GM23338 (cell line): ENCODE data around the gene KLF7.

ENCODE experiments used
- CREB1 ChIP-seq: fragments of 250-450 bp; sonication (Bioruptor Pico); IDR thresholded peaks from 2 replicates; pipeline ENCODE4 v1.5.0; 2020; ENCODE audit warnings: low read depth, mild to moderate bottlenecking, moderate library complexity
- CTCF ChIP-seq, 2 experiments: fragments of 200-600 bp in 1 of 2; sonication (generic) in 1 of 2; conservative IDR thresholded peaks; 2 replicates each; pipeline versions ENCODE4 v1.5.1 to v1.6.1; 2016 to 2017; ENCODE audit warnings: antibody characterized with exemption in 2 of 2, low read depth in 2 of 2, mild to moderate bottlenecking in 2 of 2, moderate library complexity in 1 of 2
- ETS1 ChIP-seq: IDR thresholded peaks from 2 replicates; pipeline ENCODE4 v1.6.1; 2016; ENCODE audit warnings: antibody characterized with exemption
- EZH2 ChIP-seq: fragments of 200-600 bp; sonication (generic); IDR thresholded peaks from one replicate; pipeline ENCODE4 v1.8.0; 2017; ENCODE audit warnings: antibody characterized with exemption, mild to moderate bottlenecking, low read depth; ENCODE audit not compliant: unreplicated experiment
- EZH2phosphoT487 ChIP-seq: fragments of 200-600 bp; sonication (generic); IDR thresholded peaks from one replicate; pipeline ENCODE4 v1.8.1; 2018; ENCODE audit warnings: antibody characterized with exemption; ENCODE audit not compliant: unreplicated experiment
- JUNB ChIP-seq: IDR thresholded peaks from one replicate; pipeline ENCODE4 v1.6.1; 2016; ENCODE audit warnings: antibody characterized with exemption; ENCODE audit not compliant: unreplicated experiment
- POLR2AphosphoS5 ChIP-seq: IDR thresholded peaks from 2 replicates; pipeline ENCODE4 v1.6.1; 2016; ENCODE audit warnings: antibody characterized with exemption, low read depth
- REST ChIP-seq: IDR thresholded peaks from one replicate; pipeline ENCODE4 v1.6.1; 2018; ENCODE audit warnings: antibody characterized with exemption; ENCODE audit not compliant: unreplicated experiment
- ZNF114 ChIP-seq: fragments of 250-450 bp; sonication (Bioruptor Pico); IDR thresholded peaks from 2 replicates; pipeline ENCODE4 v1.5.0; 2020; ENCODE audit warnings: mild to moderate bottlenecking, moderate library complexity
- ZNF331 ChIP-seq: fragments of 250-450 bp; sonication (Bioruptor Pico); IDR thresholded peaks from 2 replicates; pipeline ENCODE4 v1.5.0; 2020; ENCODE audit warnings: low read depth, mild to moderate bottlenecking, moderate library complexity

- 0 out of 4 replicates have a peak, but pooled peaks of 1 of the 2 experiments have one; percentile 10 for TF ChIP-seq CTCF (conservative IDR thresholded peaks at IDR 0.05; ENCODE audit: low read depth in 2 of 2)
- no peak for TF ChIP-seq POLR2AphosphoS5
- TF ChIP-seq EZH2, result no peak
- no peak for TF ChIP-seq REST
- no peak for TF ChIP-seq EZH2phosphoT487
- no peak for TF ChIP-seq ZNF114 (CRISPR knock-in tag)
- TF ChIP-seq ZNF331 (CRISPR knock-in tag), result no peak
- TF ChIP-seq ETS1, result no peak
- no peak for TF ChIP-seq JUNB
- no peak for TF ChIP-seq CREB1 (CRISPR knock-in tag)
Observed at GRCh38 chr2:207115715-207116364, 49.9 kb downstream of the KLF7 start.
